ENCODE measurements around the gene IL4. TPM values are rescaled to one million over a fixed set of nuclear protein-coding genes. Genes with fewer than 3 reads are reported as not detected.

The IL4 gene
- total RNA-seq, 2 donors from 2014 or later = not detected

DNA sequence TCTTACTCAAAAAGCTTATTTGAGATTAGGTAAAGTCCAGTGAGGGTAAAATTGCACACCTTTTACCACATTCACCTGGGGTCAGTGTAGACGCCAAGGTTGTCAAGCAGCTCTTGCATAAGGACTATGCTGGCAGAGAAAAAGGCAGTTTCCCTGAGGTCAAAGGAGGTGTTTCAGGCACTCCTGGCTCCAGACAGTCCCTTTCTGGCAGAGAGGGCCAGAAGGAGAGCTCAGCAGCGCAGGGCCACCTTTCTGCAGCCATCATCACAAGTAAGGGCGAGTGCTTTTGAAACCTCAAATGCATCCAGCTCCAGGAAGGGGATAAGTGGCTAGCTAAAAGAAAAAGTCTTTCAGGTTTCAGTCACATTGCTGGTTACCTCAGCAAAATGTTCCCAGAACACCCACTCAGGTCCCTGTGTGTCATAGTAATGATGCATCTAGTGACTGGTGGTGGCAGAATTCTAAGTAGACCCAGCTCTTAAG is 32.5 kb upstream of the IL4 start:
- H3K36me3 Mint-ChIP-seq (ENCODE audit: low read depth) = peaks cover 56% of the 10 kb centered on the region
- H3K4me3 Mint-ChIP-seq = no peak overlapping the region
- H3K9me3 Mint-ChIP-seq = no peaks in the 10 kb centered on the region
- Histone ChIP-seq H3K36me3 (ENCODE audit: control insufficient read depth, insufficient read depth, low read length) (peaks cover 39% of the 10 kb centered on the region), H3K4me1 (ENCODE audit: control insufficient read depth, insufficient read depth, low read length) (no peaks in the 10 kb centered on the region), H3K9ac (ENCODE audit: extremely low read depth, low read length, poor library complexity, severe bottlenecking) (no peak overlapping the region), H3K9me3 (ENCODE audit: control insufficient read depth, low read length) (no peaks in the 10 kb centered on the region), H3K27me3 (ENCODE audit: control insufficient read depth, insufficient read depth, low read length, poor library complexity, severe bottlenecking) (no peaks in the 10 kb centered on the region), H3K27ac (ENCODE audit: low read depth, low read length) (no peak overlapping the region), H3K4me3 (ENCODE audit: low read length) (no peak overlapping the region)
- TF ChIP-seq, protein P1, sequence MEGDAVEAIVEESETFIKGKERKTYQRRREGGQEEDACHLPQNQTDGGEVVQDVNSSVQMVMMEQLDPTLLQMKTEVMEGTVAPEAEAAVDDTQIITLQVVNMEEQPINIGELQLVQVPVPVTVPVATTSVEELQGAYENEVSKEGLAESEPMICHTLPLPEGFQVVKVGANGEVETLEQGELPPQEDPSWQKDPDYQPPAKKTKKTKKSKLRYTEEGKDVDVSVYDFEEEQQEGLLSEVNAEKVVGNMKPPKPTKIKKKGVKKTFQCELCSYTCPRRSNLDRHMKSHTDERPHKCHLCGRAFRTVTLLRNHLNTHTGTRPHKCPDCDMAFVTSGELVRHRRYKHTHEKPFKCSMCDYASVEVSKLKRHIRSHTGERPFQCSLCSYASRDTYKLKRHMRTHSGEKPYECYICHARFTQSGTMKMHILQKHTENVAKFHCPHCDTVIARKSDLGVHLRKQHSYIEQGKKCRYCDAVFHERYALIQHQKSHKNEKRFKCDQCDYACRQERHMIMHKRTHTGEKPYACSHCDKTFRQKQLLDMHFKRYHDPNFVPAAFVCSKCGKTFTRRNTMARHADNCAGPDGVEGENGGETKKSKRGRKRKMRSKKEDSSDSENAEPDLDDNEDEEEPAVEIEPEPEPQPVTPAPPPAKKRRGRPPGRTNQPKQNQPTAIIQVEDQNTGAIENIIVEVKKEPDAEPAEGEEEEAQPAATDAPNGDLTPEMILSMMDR (conservative IDR thresholded peaks at IDR 0.05) = no peak
- H3K4me1 Mint-ChIP-seq = no peaks in the 10 kb centered on the region
- DNase-seq = no peak
- no peaks in the 10 kb centered on the region for H3K27me3 Mint-ChIP-seq (ENCODE audit: insufficient read depth)
- H3K27ac Mint-ChIP-seq = no peak overlapping the region
- WGBS, 2 experiments (ENCODE audit: insufficient coverage in 1 of 2, insufficient read length in 1 of 2) = 91 to 96% methylated on average over 3 of the region's 3 CpGs

DNA sequence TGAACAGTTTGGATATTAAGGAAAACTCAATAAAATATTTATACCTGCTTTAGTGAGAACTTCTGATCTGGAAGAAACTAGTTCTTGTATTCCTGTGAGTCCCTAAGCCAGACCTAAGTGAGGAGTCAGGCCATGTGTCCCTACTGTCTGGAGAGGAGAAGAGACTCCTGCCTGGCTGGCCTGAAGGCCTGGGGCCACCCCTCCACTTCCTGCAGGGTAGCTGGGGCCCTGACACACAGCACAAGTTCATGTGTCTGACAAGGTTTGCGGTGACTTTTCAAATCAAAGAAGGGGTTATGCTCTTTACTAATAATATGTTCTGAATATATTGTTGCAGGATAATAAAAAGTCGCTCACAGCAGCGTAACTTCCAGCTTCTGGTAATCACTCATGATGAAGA is 31.9 kb upstream of the IL4 start:
- no peak overlapping the region for H3K27ac Mint-ChIP-seq
- DNase-seq = no peak
- H3K4me1 Mint-ChIP-seq = no peaks in the 10 kb centered on the region
- no peak overlapping the region for H3K4me3 Mint-ChIP-seq
- no peak overlapping the region for H3K27ac ChIP-seq (ENCODE audit: low read depth, low read length)
- peaks cover 53% of the 10 kb centered on the region for H3K36me3 Mint-ChIP-seq (ENCODE audit: low read depth)
- H3K36me3 ChIP-seq (ENCODE audit: control insufficient read depth, insufficient read depth, low read length) = peaks cover 39% of the 10 kb centered on the region
- WGBS, 2 experiments (ENCODE audit: insufficient coverage in 1 of 2, insufficient read length in 1 of 2) = 97 to 99% methylated on average over 3 of the region's 3 CpGs
- no peaks in the 10 kb centered on the region for H3K9me3 Mint-ChIP-seq
- no peaks in the 10 kb centered on the region for H3K27me3 Mint-ChIP-seq (ENCODE audit: insufficient read depth)
- H3K27me3 ChIP-seq (ENCODE audit: control insufficient read depth, insufficient read depth, low read length, poor library complexity, severe bottlenecking) = no peaks in the 10 kb centered on the region
- TF ChIP-seq, protein P1 (conservative IDR thresholded peaks at IDR 0.05) = no peak
- H3K9me3 ChIP-seq (ENCODE audit: control insufficient read depth, low read length) = no peaks in the 10 kb centered on the region
- no peak overlapping the region for H3K4me3 ChIP-seq (ENCODE audit: low read length)
- no peaks in the 10 kb centered on the region for H3K4me1 ChIP-seq (ENCODE audit: control insufficient read depth, insufficient read depth, low read length)
- no peak overlapping the region for H3K9ac ChIP-seq (ENCODE audit: extremely low read depth, low read length, poor library complexity, severe bottlenecking)

DNA sequence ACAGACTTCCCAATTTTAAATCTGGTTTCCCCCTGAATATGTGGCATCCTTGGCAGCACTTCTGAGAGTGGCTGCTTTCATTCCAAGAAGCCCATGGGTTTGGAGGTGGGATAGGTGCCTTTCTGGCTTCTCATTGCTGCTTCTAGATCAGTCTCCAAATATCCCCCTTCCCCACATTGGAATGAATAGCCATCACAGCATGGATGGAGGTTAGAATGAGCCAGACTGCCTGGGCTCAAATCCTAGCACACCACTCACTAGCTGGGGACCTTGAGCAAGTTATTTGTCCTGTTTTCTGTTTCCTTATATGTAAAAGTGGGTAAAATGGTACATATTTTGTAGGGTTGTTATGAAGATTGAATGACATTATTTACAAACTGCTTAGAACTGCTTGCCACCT is 29.6 kb upstream of the IL4 start:
- H3K4me1 Mint-ChIP-seq = no peaks in the 10 kb centered on the region
- Histone ChIP-seq H3K27ac (ENCODE audit: low read depth, low read length) (no peak overlapping the region), H3K4me3 (ENCODE audit: low read length) (no peak overlapping the region), H3K27me3 (ENCODE audit: control insufficient read depth, insufficient read depth, low read length, poor library complexity, severe bottlenecking) (no peaks in the 10 kb centered on the region), H3K9me3 (ENCODE audit: control insufficient read depth, low read length) (peaks cover 20% of the 10 kb centered on the region), H3K36me3 (ENCODE audit: control insufficient read depth, insufficient read depth, low read length) (peaks cover 27% of the 10 kb centered on the region), H3K9ac (ENCODE audit: extremely low read depth, low read length, poor library complexity, severe bottlenecking) (no peak overlapping the region), H3K4me1 (ENCODE audit: control insufficient read depth, insufficient read depth, low read length) (no peaks in the 10 kb centered on the region)
- H3K27me3 Mint-ChIP-seq (ENCODE audit: insufficient read depth) = peaks cover 2% of the 10 kb centered on the region
- TF ChIP-seq, protein P1 (conservative IDR thresholded peaks at IDR 0.05) = no peak
- no peak overlapping the region for H3K27ac Mint-ChIP-seq
- DNase-seq = no peak
- H3K4me3 Mint-ChIP-seq = no peak overlapping the region
- peaks cover 17% of the 10 kb centered on the region for H3K9me3 Mint-ChIP-seq
- peaks cover 36% of the 10 kb centered on the region for H3K36me3 Mint-ChIP-seq (ENCODE audit: low read depth)
